ENCODE measurements around the gene PTGES2.

PTGES2 gene

GRCh38 chr9:128153060-128153946, 25.8 kb upstream of the PTGES2 start:
- H3K4me3 ChIP-seq (replicated peaks; ENCODE audit: low read depth, low read length): no peak overlapping the region
- DNase-seq (ENCODE audit: extremely low read depth, low read depth): no peak
- TF ChIP-seq CTCF (IDR thresholded peaks at IDR 0.05; ENCODE audit: low read depth, low read length, missing control alignments): no peak

- DNase-seq (ENCODE audit: extremely low read depth, low read depth): no peak
- no peak overlapping the region for H3K4me3 ChIP-seq (replicated peaks; ENCODE audit: low read depth, low read length)
- no peak for TF ChIP-seq CTCF (IDR thresholded peaks at IDR 0.05; ENCODE audit: low read depth, low read length, missing control alignments)
Measured at GRCh38 chr9:128152133-128153059, 24.9 kb upstream of the PTGES2 start.

GRCh38 chr9:128151309-128152132, 24.0 kb upstream of the PTGES2 start:
- no peak for TF ChIP-seq CTCF (IDR thresholded peaks at IDR 0.05; ENCODE audit: low read depth, low read length, missing control alignments)

GRCh38 chr9:128150594-128151308, 23.2 kb upstream of the PTGES2 start:
- H3K4me3 ChIP-seq (replicated peaks; ENCODE audit: low read depth, low read length): no peak overlapping the region
- TF ChIP-seq CTCF (IDR thresholded peaks at IDR 0.05; ENCODE audit: low read depth, low read length, missing control alignments): peak; percentile 34
- no peak for DNase-seq (ENCODE audit: extremely low read depth, low read depth)

More at GRCh38 chr9:128151309-128152132, 24.0 kb upstream of the PTGES2 start:
- DNase-seq (ENCODE audit: extremely low read depth, low read depth): no peak
- H3K4me3 ChIP-seq (replicated peaks; ENCODE audit: low read depth, low read length): no peak overlapping the region

- no peak for DNase-seq (ENCODE audit: extremely low read depth, low read depth)
- no peak for TF ChIP-seq CTCF (IDR thresholded peaks at IDR 0.05; ENCODE audit: low read depth, low read length, missing control alignments)
- H3K4me3 ChIP-seq (replicated peaks; ENCODE audit: low read depth, low read length): no peak overlapping the region
Measured at GRCh38 chr9:128149951-128150593, 22.5 kb upstream of the PTGES2 start.
